ENCODE data around the gene DBNL.
"Not testable (repeated sequence)": the region's sequence is repeated elsewhere in the genome, so short reads cannot be mapped to it uniquely, and the experiment has no call there.

The DBNL gene

DNA sequence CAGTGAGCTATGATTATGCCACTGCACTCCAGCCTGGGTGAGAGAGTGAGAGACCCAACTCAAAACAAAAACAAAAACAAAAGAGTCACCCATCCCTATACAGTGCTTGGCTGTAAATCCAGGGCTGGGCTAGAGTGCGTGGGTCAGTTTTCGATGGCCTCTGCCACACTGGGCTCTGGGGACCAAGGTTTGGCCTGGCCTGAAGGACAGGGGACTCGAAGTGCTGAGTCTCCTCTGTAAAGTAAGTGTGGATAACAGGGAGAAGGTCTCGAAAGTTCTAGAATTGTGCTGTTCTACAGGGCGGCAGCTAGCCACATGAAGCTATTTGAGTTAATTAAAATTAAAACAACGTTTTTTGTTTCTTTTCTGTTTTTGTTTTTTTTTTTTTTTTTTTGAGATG, 12.5 kb upstream of the DBNL start:
- DNase-seq; H3K27me3 ChIP-seq (replicated peaks); H3K27ac ChIP-seq; H3K36me3 ChIP-seq (replicated peaks); H3K4me3 ChIP-seq (ENCODE audit: low read depth, low read length); in situ Hi-C loops (cut with HindIII; ENCODE audit: low pct_ligation_motif_present, low sequenced_read_pairs): not testable (repeated sequence)

DNA sequence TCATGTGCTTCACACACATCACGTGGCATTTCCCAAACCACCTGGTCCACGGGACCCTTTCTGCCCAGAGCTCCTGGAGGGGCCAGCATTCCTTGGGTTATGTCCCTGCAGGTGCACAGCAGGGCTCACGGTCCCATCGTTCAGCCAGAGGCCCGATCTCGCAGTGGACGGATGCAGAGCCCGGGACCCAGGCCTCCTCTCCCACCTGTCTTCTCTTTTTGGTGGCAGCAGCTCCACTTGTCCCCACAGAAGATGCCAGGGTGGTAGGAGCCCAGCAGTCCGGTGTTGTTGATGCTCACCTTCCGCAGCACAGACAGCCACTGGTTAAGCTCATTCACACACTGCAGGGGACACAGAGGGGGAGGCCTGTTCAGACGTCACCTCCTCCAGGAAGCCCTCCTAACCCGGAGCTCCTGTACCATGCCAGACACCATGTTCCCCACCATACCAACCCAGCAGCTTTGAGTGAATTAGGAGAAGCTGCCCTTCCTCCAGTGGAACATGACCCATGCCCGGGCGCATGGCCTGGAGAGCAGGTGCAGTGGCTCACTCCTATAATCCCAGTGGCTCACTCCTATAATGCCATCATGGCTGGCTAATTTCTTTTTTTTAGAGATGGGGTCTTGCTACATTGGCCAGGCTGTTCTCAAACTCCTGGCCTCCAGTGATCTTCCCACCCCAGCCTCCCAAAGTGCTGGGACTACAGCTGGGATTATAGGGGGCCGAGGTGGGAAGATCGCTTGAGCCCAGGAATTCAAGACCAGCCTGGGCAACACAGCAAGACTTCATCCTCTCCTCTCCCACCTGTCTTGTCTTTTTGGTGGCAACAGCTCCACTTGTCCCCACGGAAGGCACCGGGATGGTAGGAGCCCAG, 10.3 kb upstream of the DBNL start:
- in situ Hi-C loops (cut with HindIII; ENCODE audit: low pct_ligation_motif_present, low sequenced_read_pairs); H3K27ac ChIP-seq; H3K36me3 ChIP-seq (replicated peaks); H3K4me3 ChIP-seq (ENCODE audit: low read depth, low read length); H3K27me3 ChIP-seq (replicated peaks); DNase-seq: not testable (repeated sequence)

DNA sequence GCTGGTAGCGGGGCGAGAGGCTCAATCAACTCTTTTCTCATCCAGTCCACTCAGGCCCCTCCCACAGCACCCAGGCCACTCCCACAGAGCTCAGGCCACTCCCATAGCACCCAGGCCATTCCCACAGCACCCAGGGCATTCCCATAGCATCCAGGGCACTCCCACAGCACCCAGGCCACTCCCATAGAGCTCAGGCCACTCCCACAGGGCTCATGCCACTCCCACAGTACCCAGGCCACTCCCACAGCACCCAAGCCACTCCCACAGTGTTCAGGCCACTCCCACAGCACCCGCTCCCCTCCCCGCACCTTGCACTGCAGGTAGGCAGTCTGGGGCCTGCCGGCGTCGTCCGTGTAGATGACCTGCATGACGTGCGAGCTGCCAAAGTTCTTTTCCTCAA, 8.1 kb upstream of the DBNL start:
- H3K36me3 ChIP-seq (replicated peaks); H3K27ac ChIP-seq; in situ Hi-C loops (cut with HindIII; ENCODE audit: low pct_ligation_motif_present, low sequenced_read_pairs); H3K27me3 ChIP-seq (replicated peaks); H3K4me3 ChIP-seq (ENCODE audit: low read depth, low read length): not testable (repeated sequence)
- DNase-seq, result peak; percentile 29

DNA sequence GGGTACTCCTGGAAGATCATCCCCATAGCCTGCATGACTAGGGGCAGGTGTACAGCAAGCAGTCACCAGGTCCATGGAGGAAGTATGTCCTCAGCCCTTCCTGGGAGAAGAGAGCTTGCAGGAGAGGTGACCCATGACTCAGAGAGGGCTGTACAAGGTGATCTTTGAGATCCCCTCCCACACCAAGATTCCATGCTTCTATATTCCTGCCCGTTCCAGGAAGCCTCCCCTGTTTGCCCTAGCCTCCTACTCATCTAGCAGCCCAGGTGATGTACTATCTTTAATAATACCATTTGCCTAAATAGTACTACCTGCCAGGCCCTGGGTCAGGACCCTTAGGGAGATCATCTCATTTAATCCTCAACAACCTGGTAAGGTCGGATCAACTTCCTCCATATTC, 6.6 kb upstream of the DBNL start:
- H3K36me3 ChIP-seq (replicated peaks); H3K27me3 ChIP-seq (replicated peaks); H3K4me3 ChIP-seq (ENCODE audit: low read depth, low read length); DNase-seq; H3K27ac ChIP-seq; in situ Hi-C loops (cut with HindIII; ENCODE audit: low pct_ligation_motif_present, low sequenced_read_pairs): not testable (repeated sequence)

DNA sequence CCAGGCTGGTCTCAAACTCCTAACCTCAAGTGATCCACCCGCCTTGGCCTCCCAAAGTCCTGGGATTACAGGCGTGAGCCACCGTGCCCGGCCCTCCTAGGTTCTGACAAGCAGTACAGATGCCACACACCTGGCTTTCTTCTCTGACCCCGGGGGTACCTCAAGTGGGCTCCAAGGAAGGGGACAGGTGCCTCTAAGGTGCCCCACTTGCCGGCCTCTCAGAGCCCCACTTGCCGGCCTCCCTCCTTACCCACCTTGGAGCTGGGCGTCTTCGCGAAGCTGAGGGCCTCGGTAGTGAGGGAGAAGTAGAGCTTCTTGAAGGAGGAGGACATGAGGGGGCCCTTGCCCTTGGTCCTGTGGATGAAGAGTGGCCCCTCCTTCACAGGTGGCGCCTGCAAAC, 5.9 kb upstream of the DBNL start:
- in situ Hi-C loops (cut with HindIII; ENCODE audit: low pct_ligation_motif_present, low sequenced_read_pairs); H3K27ac ChIP-seq; H3K4me3 ChIP-seq (ENCODE audit: low read depth, low read length); H3K36me3 ChIP-seq (replicated peaks); DNase-seq; H3K27me3 ChIP-seq (replicated peaks): not testable (repeated sequence)

DNA sequence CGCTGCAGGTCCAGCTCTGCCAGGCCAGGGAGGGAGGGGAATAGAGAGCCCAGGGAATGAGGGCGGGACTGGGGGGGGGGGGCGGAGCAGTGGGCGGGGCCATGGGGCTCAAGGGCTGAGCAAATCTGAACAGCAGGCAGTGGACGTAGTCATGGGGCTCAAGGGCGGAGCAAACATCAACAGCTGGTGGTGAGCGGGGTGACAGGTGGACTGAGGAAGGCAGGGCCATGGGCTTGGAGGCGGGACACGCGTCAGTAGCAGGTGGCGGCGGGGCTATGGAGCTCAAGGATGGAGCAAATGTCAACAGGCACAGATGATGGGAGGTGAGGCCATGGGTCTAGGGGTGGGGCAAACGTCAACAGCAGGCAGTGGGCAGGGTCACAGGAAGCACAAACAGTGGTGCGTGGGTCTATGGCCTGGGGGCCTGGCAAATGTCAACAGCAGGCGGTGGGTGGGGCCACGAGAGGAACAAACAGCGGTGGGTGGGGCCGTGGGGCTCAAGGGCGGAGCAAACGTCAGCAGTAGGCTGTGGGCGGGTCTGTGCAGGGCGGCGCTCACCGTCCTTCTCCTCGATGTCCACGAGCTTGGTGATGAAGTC, 5.4 kb upstream of the DBNL start:
- in situ Hi-C loops (cut with HindIII; ENCODE audit: low pct_ligation_motif_present, low sequenced_read_pairs); H3K27me3 ChIP-seq (replicated peaks); H3K36me3 ChIP-seq (replicated peaks); H3K27ac ChIP-seq: not testable (repeated sequence)
- peak overlapping the region; percentile 34 for H3K4me3 ChIP-seq (ENCODE audit: low read depth, low read length)
- peak; percentile 57 for DNase-seq

DNA sequence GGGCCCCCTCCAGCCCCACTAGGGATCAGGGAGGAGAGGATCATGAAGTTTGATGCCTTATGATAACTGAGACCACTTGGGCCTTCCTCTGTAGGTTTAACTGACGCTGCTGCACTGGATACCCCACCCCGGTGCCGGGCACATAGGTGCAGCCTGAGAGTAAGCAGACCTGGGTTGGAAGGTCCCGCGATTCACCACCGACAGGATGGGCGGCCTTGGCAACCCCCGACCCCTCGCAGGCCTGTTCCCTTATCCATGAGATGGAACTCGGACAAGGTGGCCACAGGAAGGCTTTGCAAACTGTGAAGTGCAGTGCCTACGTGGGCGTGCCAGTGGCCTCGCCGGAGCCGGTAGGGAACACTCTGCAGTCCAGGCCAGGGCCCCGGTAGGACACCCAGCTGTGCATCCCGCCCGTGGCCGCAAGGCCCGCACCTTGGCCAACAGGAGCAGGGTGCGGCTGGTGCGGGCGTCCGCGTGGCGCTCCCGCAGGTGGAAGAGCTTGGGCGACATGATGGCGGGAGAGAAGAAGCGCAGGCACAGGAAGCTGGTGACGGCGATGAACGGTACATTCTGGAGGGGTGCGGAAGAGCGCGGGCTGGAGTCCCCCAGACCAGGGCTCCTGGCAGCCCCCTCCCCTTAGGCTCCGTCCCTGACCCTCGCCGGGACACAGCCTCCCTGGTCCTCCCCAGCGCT, 4.6 kb upstream of the DBNL start:
- H3K27ac ChIP-seq; H3K4me3 ChIP-seq (ENCODE audit: low read depth, low read length); DNase-seq; H3K36me3 ChIP-seq (replicated peaks); in situ Hi-C loops (cut with HindIII; ENCODE audit: low pct_ligation_motif_present, low sequenced_read_pairs); H3K27me3 ChIP-seq (replicated peaks): not testable (repeated sequence)

DNA sequence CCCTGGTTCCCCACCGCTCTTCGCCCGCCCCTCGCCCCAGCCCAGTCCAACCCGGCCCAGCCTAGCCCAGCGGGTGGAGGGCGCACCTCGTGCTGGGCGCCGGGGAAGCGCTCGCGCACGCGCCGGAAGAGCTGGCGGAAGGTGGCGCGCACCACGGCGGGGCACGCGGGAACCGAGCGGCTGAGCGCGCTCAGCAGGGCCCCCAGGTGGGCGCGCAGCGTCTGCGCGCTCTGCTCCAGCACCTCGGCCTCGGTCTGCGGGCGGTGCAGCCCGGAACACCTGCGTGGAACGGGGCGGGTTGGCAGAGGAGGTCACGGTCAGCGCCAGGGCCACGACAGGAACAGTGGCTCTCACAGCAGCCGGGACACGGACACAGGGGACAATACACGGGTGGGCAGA, 4.0 kb upstream of the DBNL start:
- H3K27ac ChIP-seq; DNase-seq; in situ Hi-C loops (cut with HindIII; ENCODE audit: low pct_ligation_motif_present, low sequenced_read_pairs): not testable (repeated sequence)

DNA sequence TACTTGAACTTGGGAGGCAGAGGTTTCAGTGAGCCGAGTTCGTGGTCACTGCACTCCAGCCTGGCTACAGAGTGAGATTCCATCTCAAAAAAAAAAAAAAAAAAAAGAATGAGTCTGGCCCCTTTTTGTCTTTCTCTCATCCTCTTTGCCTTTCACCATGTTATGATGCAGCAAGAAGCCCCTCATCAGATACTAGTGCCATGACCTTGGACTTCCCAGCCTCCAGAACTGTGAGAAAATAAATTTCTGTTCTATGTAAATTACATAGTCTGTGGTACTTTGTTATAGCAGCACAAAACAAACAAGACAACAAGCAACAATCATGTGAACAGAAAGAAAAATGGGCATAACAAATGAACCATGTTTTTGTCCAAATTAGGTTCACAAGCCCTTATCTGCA, 2.3 kb upstream of the DBNL start:
- in situ Hi-C loops (cut with HindIII; ENCODE audit: low pct_ligation_motif_present, low sequenced_read_pairs), result no loop called here
- TF ChIP-seq, protein P1, sequence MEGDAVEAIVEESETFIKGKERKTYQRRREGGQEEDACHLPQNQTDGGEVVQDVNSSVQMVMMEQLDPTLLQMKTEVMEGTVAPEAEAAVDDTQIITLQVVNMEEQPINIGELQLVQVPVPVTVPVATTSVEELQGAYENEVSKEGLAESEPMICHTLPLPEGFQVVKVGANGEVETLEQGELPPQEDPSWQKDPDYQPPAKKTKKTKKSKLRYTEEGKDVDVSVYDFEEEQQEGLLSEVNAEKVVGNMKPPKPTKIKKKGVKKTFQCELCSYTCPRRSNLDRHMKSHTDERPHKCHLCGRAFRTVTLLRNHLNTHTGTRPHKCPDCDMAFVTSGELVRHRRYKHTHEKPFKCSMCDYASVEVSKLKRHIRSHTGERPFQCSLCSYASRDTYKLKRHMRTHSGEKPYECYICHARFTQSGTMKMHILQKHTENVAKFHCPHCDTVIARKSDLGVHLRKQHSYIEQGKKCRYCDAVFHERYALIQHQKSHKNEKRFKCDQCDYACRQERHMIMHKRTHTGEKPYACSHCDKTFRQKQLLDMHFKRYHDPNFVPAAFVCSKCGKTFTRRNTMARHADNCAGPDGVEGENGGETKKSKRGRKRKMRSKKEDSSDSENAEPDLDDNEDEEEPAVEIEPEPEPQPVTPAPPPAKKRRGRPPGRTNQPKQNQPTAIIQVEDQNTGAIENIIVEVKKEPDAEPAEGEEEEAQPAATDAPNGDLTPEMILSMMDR (IDR thresholded peaks at IDR 0.05; ENCODE audit: low read depth, low read length, missing control alignments), result no peak
- Histone ChIP-seq H3K27ac (no peak overlapping the region), H3K4me3 (ENCODE audit: low read depth, low read length) (no peak overlapping the region), H3K36me3 (replicated peaks) (peaks cover 5% of the 10 kb centered on the region), H3K27me3 (replicated peaks) (no peaks in the 10 kb centered on the region)
- no peak for DNase-seq

More for the DNA sequence above, 4.0 kb upstream of the DBNL start:
- not testable (repeated sequence) for H3K36me3 ChIP-seq (replicated peaks); H3K27me3 ChIP-seq (replicated peaks)
- H3K4me3 ChIP-seq (ENCODE audit: low read depth, low read length), result peak overlapping the region; percentile 30

Measured in brain microvascular endothelial cell (primary cell).